ENCODE results near the gene CTSZ. TPM values are rescaled to one million over a fixed set of nuclear protein-coding genes. Genes with fewer than 3 reads are reported as not detected.
"Not testable (repeated sequence)": the region's sequence is repeated elsewhere in the genome, so short reads cannot be mapped to it uniquely, and the experiment has no call there.

Gene CTSZ
- total RNA-seq, 1 donor from 2014 or later: 387 TPM

GRCh38 chr20:58978351-58979190 lies 28.5 kb downstream of the CTSZ start:
- no peak for DNase-seq (ENCODE audit: low read depth)

- no peak for DNase-seq (ENCODE audit: low read depth)
These were observed 30.9 kb downstream of the CTSZ start for GRCh38 chr20:58976061-58976730.

GRCh38 chr20:58975353-58975752 lies 31.7 kb downstream of the CTSZ start:
- no peak for DNase-seq (ENCODE audit: low read depth)

- DNase-seq (ENCODE audit: low read depth): no peak
These were observed 33.2 kb downstream of the CTSZ start for GRCh38 chr20:58973866-58974265.

GRCh38 chr20:58973179-58973578 lies 33.9 kb downstream of the CTSZ start:
- no peak for DNase-seq (ENCODE audit: low read depth)

GRCh38 chr20:58971429-58971828 lies 35.6 kb downstream of the CTSZ start:
- no peak for DNase-seq (ENCODE audit: low read depth)

- no peak for DNase-seq (ENCODE audit: low read depth)
These were observed 36.9 kb downstream of the CTSZ start for GRCh38 chr20:58970146-58970545.

- no peak for DNase-seq (ENCODE audit: low read depth)
These were observed 37.6 kb downstream of the CTSZ start for GRCh38 chr20:58969439-58969838.

GRCh38 chr20:58967652-58968429 lies 39.2 kb downstream of the CTSZ start:
- DNase-seq (ENCODE audit: low read depth): no peak

GRCh38 chr20:58965270-58966064 lies 41.6 kb downstream of the CTSZ start:
- no peak for DNase-seq (ENCODE audit: low read depth)

- not testable (repeated sequence) for DNase-seq (ENCODE audit: low read depth)
These were observed 43.1 kb downstream of the CTSZ start for GRCh38 chr20:58963922-58964321.

GRCh38 chr20:58963060-58963584 lies 43.9 kb downstream of the CTSZ start:
- DNase-seq (ENCODE audit: low read depth): no peak

- no peak for DNase-seq (ENCODE audit: low read depth)
These were observed 47.4 kb downstream of the CTSZ start for GRCh38 chr20:58959652-58960051.

- no peak for DNase-seq (ENCODE audit: low read depth)
These were observed 51.0 kb downstream of the CTSZ start for GRCh38 chr20:58956078-58956477.

- no peak for DNase-seq (ENCODE audit: low read depth)
These were observed 54.0 kb downstream of the CTSZ start for GRCh38 chr20:58953050-58953449.

GRCh38 chr20:58950603-58951002 lies 56.5 kb downstream of the CTSZ start:
- DNase-seq (ENCODE audit: low read depth): no peak

GRCh38 chr20:58947797-58948388 lies 59.2 kb downstream of the CTSZ start:
- not testable (repeated sequence) for DNase-seq (ENCODE audit: low read depth)

GRCh38 chr20:58945965-58946631 lies 61.0 kb downstream of the CTSZ start:
- no peak for DNase-seq (ENCODE audit: low read depth)

All from renal cortical epithelial cell (primary cell).